RWPE2 (cell line): ENCODE data around the gene LRRN2.

Experiments
- ATAC-seq: fragments of 200-7000 bp; cut with Tn5 transposase; 3 replicates; pipeline ENCODE4 v1.9.1; 2021; ENCODE audit warnings: low read depth
- DNase-seq: peaks from one replicate; pipeline ENCODE4 v3.0.0-alpha.2; 2020; ENCODE audit warnings: low spot score
- H3K27ac ChIP-seq: fragments of 450-650 bp; 2 replicates; pipeline ENCODE4 v1.5.1; 2017; ENCODE audit warnings: mild to moderate bottlenecking; ENCODE audit not compliant: poor library complexity, severe bottlenecking
- H3K27me3 ChIP-seq: fragments of 250-450 bp; sonication (Bioruptor Pico); 2 replicates; pipeline ENCODE4 v1.5.1; 2021; ENCODE audit warnings: mild to moderate bottlenecking, moderate library complexity; ENCODE audit not compliant: insufficient read depth, poor library complexity, severe bottlenecking
- H3K36me3 ChIP-seq: fragments of 250-450 bp; sonication (Bioruptor Pico); 2 replicates; pipeline ENCODE4 v1.5.1; 2020; ENCODE audit warnings: low read depth, mild to moderate bottlenecking, moderate library complexity
- H3K4me1 ChIP-seq: fragments of 250-450 bp; sonication (Bioruptor Pico); 2 replicates; pipeline ENCODE4 v1.5.1; 2021; ENCODE audit warnings: mild to moderate bottlenecking, moderate library complexity; ENCODE audit not compliant: insufficient read depth, poor library complexity, severe bottlenecking
- H3K4me3 ChIP-seq: fragments of 250-450 bp; sonication (Bioruptor Pico); 2 replicates; pipeline ENCODE4 v1.5.1; 2021; ENCODE audit warnings: mild to moderate bottlenecking, moderate library complexity; ENCODE audit not compliant: severe bottlenecking
- H3K9me3 ChIP-seq: fragments of 250-450 bp; sonication (Bioruptor Pico); 2 replicates; pipeline ENCODE4 v1.5.1; 2021; ENCODE audit warnings: mild to moderate bottlenecking, moderate library complexity; ENCODE audit not compliant: severe bottlenecking
- CTCF ChIP-seq: fragments of 450-650 bp; IDR thresholded peaks from one replicate; pipeline ENCODE4 v1.5.1; 2017; ENCODE audit warnings: mild to moderate bottlenecking, moderate library complexity; ENCODE audit not compliant: poor library complexity, severe bottlenecking

Gene LRRN2

GRCh38 chr1:204580862-204581261 lies 104.7 kb downstream of the LRRN2 start:
- Histone ChIP-seq H3K4me3 (no peak overlapping the region), H3K27ac (no peak overlapping the region), H3K27me3 (no peaks in the 10 kb centered on the region), H3K9me3 (no peaks in the 10 kb centered on the region), H3K4me1 (no peaks in the 10 kb centered on the region), H3K36me3 (no peaks in the 10 kb centered on the region)
- TF ChIP-seq CTCF: no peak
- no peak for DNase-seq
- no peak for ATAC-seq

DNA sequence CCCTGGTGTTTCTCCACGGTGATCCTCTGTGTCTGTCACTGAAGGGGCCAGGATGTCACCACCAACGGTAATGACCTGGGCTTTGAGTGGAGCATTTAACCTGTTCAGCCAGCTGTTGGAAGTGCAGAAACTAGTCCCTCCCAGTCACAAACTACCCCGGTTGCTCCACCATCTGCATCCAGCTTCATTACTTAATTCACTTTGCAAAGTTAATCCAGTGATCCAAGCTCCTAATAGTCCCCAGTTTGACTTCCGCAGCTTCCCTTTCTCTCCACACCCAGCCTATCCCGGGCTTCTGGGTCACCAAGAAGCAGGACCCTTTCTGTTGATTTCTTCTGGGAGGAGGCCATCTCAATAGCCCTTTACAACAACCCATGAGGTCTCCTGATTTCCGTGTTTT lies 105.9 kb downstream of the LRRN2 start:
- DNase-seq (no peak), ATAC-seq (no peak)
- H3K36me3 ChIP-seq: no peaks in the 10 kb centered on the region
- H3K27ac ChIP-seq: no peak overlapping the region
- H3K9me3 ChIP-seq: no peaks in the 10 kb centered on the region
- H3K4me3 ChIP-seq: no peak overlapping the region
- no peaks in the 10 kb centered on the region for H3K4me1 ChIP-seq
- no peak for TF ChIP-seq CTCF
- no peaks in the 10 kb centered on the region for H3K27me3 ChIP-seq

GRCh38 chr1:204578867-204579664 lies 106.5 kb downstream of the LRRN2 start:
- no peak overlapping the region for H3K4me3 ChIP-seq
- ATAC-seq: peak; percentile 42; the same call in 1 of the 3 replicates
- no peak for DNase-seq

DNA sequence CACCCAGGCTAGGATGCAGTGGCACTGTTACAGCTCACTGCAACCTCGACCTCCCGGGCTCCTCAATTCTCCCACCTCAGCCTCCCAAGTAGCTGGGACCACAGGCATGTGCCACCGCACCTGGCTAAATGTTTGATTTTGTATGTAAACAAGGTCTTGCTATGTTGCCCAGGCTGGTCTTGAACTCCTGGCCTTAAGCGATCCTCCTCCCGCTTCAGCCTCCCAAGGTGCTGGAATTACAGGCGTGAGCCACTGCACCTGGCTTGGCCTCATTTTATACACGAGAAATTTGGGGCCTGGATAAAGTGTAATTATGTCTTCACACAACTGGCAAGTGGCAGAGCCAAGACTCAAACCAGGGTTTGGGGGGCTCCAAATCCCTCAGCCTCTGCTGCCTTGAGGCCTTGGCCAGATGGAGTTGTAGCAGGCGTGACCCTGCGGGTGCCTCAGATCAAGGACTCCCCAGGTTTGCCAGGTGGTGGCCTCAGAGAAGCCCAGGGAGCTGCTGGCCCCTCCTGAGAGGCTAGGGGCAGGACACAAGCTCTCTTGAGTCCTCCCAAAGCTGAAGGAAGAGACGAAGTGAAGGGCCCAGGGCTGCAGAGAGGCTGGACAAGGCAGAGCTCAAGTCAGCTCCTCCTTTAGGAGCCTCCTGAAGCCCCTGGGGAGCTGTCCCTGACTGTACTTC lies 107.6 kb downstream of the LRRN2 start:
- ATAC-seq (no peak), DNase-seq (no peak)
- Histone ChIP-seq H3K36me3 (no peaks in the 10 kb centered on the region), H3K27me3 (no peaks in the 10 kb centered on the region), H3K4me1 (peaks cover 7% of the 10 kb centered on the region), H3K9me3 (no peaks in the 10 kb centered on the region), H3K4me3 (no peak overlapping the region), H3K27ac (no peak overlapping the region)
- TF ChIP-seq CTCF: no peak

More at GRCh38 chr1:204578867-204579664, 106.5 kb downstream of the LRRN2 start:
- Histone ChIP-seq H3K27me3 (no peaks in the 10 kb centered on the region), H3K4me1 (no peaks in the 10 kb centered on the region), H3K27ac (no peak overlapping the region), H3K9me3 (no peaks in the 10 kb centered on the region), H3K36me3 (no peaks in the 10 kb centered on the region)
- no peak for TF ChIP-seq CTCF

DNA sequence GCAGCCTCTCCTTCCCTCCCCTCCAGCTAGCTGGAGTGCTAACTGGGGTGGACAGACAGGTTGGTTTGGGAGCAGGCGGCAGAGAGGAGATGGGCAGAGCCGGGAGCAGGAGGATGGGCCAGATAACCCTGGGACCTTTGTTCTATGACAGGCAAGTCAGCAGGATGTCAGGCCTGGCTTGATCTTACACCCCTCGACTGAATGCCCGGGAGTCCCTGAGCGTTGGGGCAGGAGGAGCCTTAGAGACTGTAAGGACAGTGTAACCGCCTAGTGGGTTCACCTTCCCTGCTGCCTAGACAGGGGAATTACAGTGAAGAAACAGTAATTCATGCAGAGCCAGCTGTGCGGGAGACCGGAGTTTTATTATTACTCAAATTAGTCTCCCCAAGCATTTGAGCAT lies 109.1 kb downstream of the LRRN2 start:
- DNase-seq (no peak), ATAC-seq (no peak)
- Histone ChIP-seq H3K9me3 (no peaks in the 10 kb centered on the region), H3K27me3 (no peaks in the 10 kb centered on the region), H3K4me1 (peaks cover 7% of the 10 kb centered on the region), H3K36me3 (no peaks in the 10 kb centered on the region), H3K27ac (no peak overlapping the region), H3K4me3 (no peak overlapping the region)
- no peak for TF ChIP-seq CTCF
